ENCODE measurements around the gene MACROD2.

- TF ChIP-seq YY1 (IDR thresholded peaks at IDR 0.05; ENCODE audit: insufficient read depth, insufficient read length) (no peak), ZNF274 (IDR thresholded peaks at IDR 0.05; ENCODE audit: low read depth, low read length) (no peak), SUZ12 (IDR thresholded peaks at IDR 0.05; ENCODE audit: extremely low read depth, insufficient read depth, insufficient read length) (no peak)
Measured at GRCh38 chr20:15064741-15065140, 1069.4 kb downstream of the MACROD2 start.
